B cell (primary cell): ENCODE measurements around the gene RAPGEF1.

Experiments
- CTCF ChIP-seq: fragments of 200-600 bp; IDR thresholded peaks from one replicate; pipeline ENCODE4 v1.8.0; 2022; ENCODE audit warnings: antibody characterized with exemption, mild to moderate bottlenecking
- EZH2 ChIP-seq: IDR thresholded peaks from 2 replicates; pipeline ENCODE4 v1.6.1; 2012; ENCODE audit warnings: borderline replicate concordance, low read depth, mild to moderate bottlenecking, moderate library complexity, low read length; ENCODE audit not compliant: insufficient read depth, poor library complexity, severe bottlenecking

GRCh38 chr9:131709771-131710431 lies 30.0 kb downstream of the RAPGEF1 start:
- TF ChIP-seq CTCF (no peak), EZH2 (no peak)
